SK-N-SH (cell line): ENCODE results near the gene ARSJ. TPM values are rescaled to one million over a fixed set of nuclear protein-coding genes. Genes with fewer than 3 reads are reported as not detected.
"Not testable (repeated sequence)": the region's sequence is repeated elsewhere in the genome, so short reads cannot be mapped to it uniquely, and the experiment has no call there.

Source experiments
- CTCF ChIA-PET: fragments of 300-600, 350-600 bp; formaldehyde crosslinking; extraction: SDS; loops from one replicate; lab custom pipeline; 2021; lab: Yijun Ruan, JAX
- POLR2A ChIA-PET: fragments of 350-600 bp; sonication (Branson Sonifier 250); formaldehyde crosslinking; extraction: SDS; loops from one replicate; lab custom pipeline; 2020; ENCODE audit warnings: antibody characterized with exemption, inconsistent platforms; lab: Yijun Ruan, JAX
- DNase-seq: peaks from one replicate; pipeline ENCODE4 v3.0.0; 2012
- H2AFZ ChIP-seq: fragments of 200-600 bp; sonication (generic); 2 replicates; pipeline ENCODE4 v1.8.1; 2016; ENCODE audit warnings: antibody characterized with exemption, mild to moderate bottlenecking, low read depth
- H3F3A ChIP-seq: fragments of 200-600 bp; sonication (generic); replicated peaks from 2 replicates; pipeline ENCODE3; 2016; ENCODE audit warnings: antibody characterized with exemption, mild to moderate bottlenecking; ENCODE audit not compliant: insufficient read depth
- H3K27ac ChIP-seq, 2 experiments: fragments of 200-500 bp in 1 of 2; fragments of 200-600 bp in 1 of 2; sonication (Bioruptor generic) in 1 of 2; sonication (generic), shearing (Covaris generic) in 1 of 2; 2 replicates each; pipeline versions ENCODE4 v1.5.1 to v1.6.1; 2014 to 2016; ENCODE audit warnings: low read depth in 2 of 2, inconsistent platforms in 1 of 2, low read length in 1 of 2, mild to moderate bottlenecking in 1 of 2, mixed read lengths in 1 of 2
- H3K27me3 ChIP-seq: fragments of 200-600 bp; sonication (generic), shearing (Covaris generic); 2 replicates; pipeline ENCODE4 v1.6.1; 2016; ENCODE audit warnings: mixed run types; ENCODE audit not compliant: insufficient read depth
- H3K36me3 ChIP-seq, 2 experiments: fragments of 200-500 bp in 1 of 2; fragments of 200-600 bp in 1 of 2; sonication (Bioruptor generic) in 1 of 2; sonication (generic) in 1 of 2; replicated peaks in 1 of 2; 2 replicates each; pipeline versions ENCODE3 to v1.5.1; 2014 to 2016; ENCODE audit warnings: low read length in 1 of 2, mild to moderate bottlenecking in 1 of 2; ENCODE audit not compliant: insufficient read depth in 2 of 2, control insufficient read depth in 1 of 2
- H3K4me1 ChIP-seq, 2 experiments: fragments of 200-500 bp in 1 of 2; fragments of 200-600 bp in 1 of 2; sonication (Bioruptor generic) in 1 of 2; sonication (generic), shearing (Covaris generic) in 1 of 2; 2 replicates each; pipeline versions ENCODE4 v1.5.1 to v1.6.1; 2014 to 2016; ENCODE audit warnings: low read depth in 1 of 2, low read length in 1 of 2, mixed run types in 1 of 2; ENCODE audit not compliant: insufficient read depth in 2 of 2, control insufficient read depth in 1 of 2
- H3K4me2 ChIP-seq: fragments of 200-600 bp; sonication (generic), shearing (Covaris generic); 2 replicates; pipeline ENCODE4 v1.6.1; 2017; ENCODE audit warnings: mixed run types
- H3K4me3 ChIP-seq, 2 experiments: fragments of 200-500 bp in 1 of 2; fragments of 200-600 bp in 1 of 2; sonication (Bioruptor generic) in 1 of 2; sonication (generic), shearing (Covaris generic) in 1 of 2; 2 replicates each; pipeline versions ENCODE4 v1.5.1 to v1.8.1; 2014 to 2016; ENCODE audit warnings: low read depth in 2 of 2, inconsistent platforms in 1 of 2, low read length in 1 of 2, mild to moderate bottlenecking in 1 of 2, mixed read lengths in 1 of 2, moderate library complexity in 1 of 2
- H3K79me2 ChIP-seq: fragments of 200-600 bp; sonication (generic); 2 replicates; pipeline ENCODE4 v1.8.1; 2017; ENCODE audit warnings: mild to moderate bottlenecking; ENCODE audit not compliant: insufficient read depth
- H3K9ac ChIP-seq: fragments of 200-600 bp; sonication (generic); 2 replicates; pipeline ENCODE4 v1.6.1; 2017; ENCODE audit warnings: mixed run types
- H3K9me2 ChIP-seq: fragments of 200-600 bp; sonication (generic); 2 replicates; pipeline ENCODE4 v1.6.1; 2017; ENCODE audit warnings: mixed run types
- H3K9me3 ChIP-seq: fragments of 200-600 bp; sonication (generic); 2 replicates; pipeline ENCODE4 v1.6.1; 2017; ENCODE audit warnings: mixed run types, mild to moderate bottlenecking, moderate library complexity
- H4K20me1 ChIP-seq: fragments of 200-600 bp; sonication (generic); 2 replicates; pipeline ENCODE4 v1.6.1; 2017; ENCODE audit warnings: mild to moderate bottlenecking, mixed run types; ENCODE audit not compliant: insufficient read depth
- ELF1 ChIP-seq: IDR thresholded peaks from 2 replicates; pipeline ENCODE4 v1.4.0; 2012
- FOSL2 ChIP-seq: IDR thresholded peaks from 2 replicates; pipeline ENCODE4 v1.4.0; 2012; ENCODE audit warnings: low read depth, mild to moderate bottlenecking, moderate library complexity, borderline replicate concordance
- GABPA ChIP-seq: IDR thresholded peaks from 2 replicates; pipeline ENCODE4 v1.4.0; 2012; ENCODE audit warnings: low read depth, mild to moderate bottlenecking
- NRF1 ChIP-seq: IDR thresholded peaks from 2 replicates; pipeline ENCODE4 v1.6.1; 2012; ENCODE audit warnings: low read depth, mild to moderate bottlenecking, low read length
- POLR2AphosphoS5 ChIP-seq: IDR thresholded peaks from 2 replicates; pipeline ENCODE4 v1.6.1; 2012; ENCODE audit warnings: low read depth, low read length
- RCOR1 ChIP-seq: fragments of 150-350 bp; IDR thresholded peaks from 2 replicates; pipeline ENCODE4 v1.6.1; 2017; ENCODE audit warnings: antibody characterized with exemption, low read length
- RXRA ChIP-seq: IDR thresholded peaks from 2 replicates; pipeline ENCODE4 v1.4.0; 2012; ENCODE audit warnings: low read depth, mild to moderate bottlenecking, borderline replicate concordance
- SIN3A ChIP-seq: IDR thresholded peaks from 2 replicates; pipeline ENCODE4 v1.6.1; 2012; ENCODE audit warnings: low read depth, mild to moderate bottlenecking, low read length, moderate library complexity, borderline replicate concordance
- SMC3 ChIP-seq: IDR thresholded peaks from 2 replicates; pipeline ENCODE4 v1.6.1; 2012; ENCODE audit warnings: low read depth, low read length, improper control_type of control experiment
- TCF12 ChIP-seq: IDR thresholded peaks from 2 replicates; pipeline ENCODE4 v1.4.0; 2012
- WGBS: methylation state at CpG from one replicate; pipeline ENCODE4 v1.1.6; 2017; ENCODE audit warnings: low lambda C conversion rate; 5-methylcytosine and 5-hydroxymethylcytosine counted together
- polyA plus RNA-seq, 3 experiments: library from polyadenylated mRNA; depleted of rRNA; stranded (reverse); fragments of >200 nt; gene quantifications; 2 replicates each; pipeline ENCODE4 v1.2.3, GENCODE V29; 2012
- TF ChIP-seq, protein P1 (sequence below): fragments of 150-350 bp; IDR thresholded peaks from 2 replicates; pipeline ENCODE4 v1.6.1; 2017; ENCODE audit warnings: antibody characterized with exemption, low read length, low read depth, borderline replicate concordance
- TF ChIP-seq, protein P2 (sequence below): IDR thresholded peaks from 2 replicates; pipeline ENCODE4 v1.4.0; 2012; ENCODE audit warnings: low read depth
- TF ChIP-seq, protein P3 (sequence below): IDR thresholded peaks from 2 replicates; pipeline ENCODE4 v1.6.1; 2012; ENCODE audit warnings: mild to moderate bottlenecking, low read depth, low read length, moderate library complexity

ARSJ gene
- polyA plus RNA-seq, 1 of the 3 experiments (the other 2 are of a cell fraction): 30.4 TPM

DNA sequence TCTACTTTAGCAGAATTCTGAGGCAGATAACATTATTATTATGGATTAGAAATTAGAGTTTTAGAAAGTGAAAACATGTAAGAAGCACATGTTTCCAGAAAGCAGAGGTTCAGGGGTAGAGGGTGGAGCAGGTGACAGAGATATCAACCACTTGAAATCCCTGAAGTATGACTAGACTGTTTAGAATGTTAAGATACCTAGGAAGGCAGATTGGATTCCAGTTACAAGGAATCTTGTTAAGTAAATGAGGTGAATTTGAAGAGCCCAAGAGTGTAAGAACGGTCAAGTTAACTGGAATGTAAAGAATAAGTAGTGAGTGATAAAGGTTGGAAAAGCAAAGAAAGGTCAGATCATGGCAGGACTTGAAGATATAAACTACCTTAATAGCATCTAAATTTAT lies 37.6 kb downstream of the ARSJ start:
- H3K9me3 ChIP-seq: no peaks in the 10 kb centered on the region
- POLR2A ChIA-PET: no interaction called here
- no peak overlapping the region for H3K4me2 ChIP-seq
- peaks cover 46% of the 10 kb centered on the region for H3F3A ChIP-seq
- WGBS: 91% methylated on average over 1 of the region's 1 CpG
- CTCF ChIA-PET: no interaction called here
- peaks cover 96% of the 10 kb centered on the region for H3K79me2 ChIP-seq
- no peak overlapping the region for H3K4me3 ChIP-seq
- H3K27ac ChIP-seq: no peak overlapping the region
- H3K4me1 ChIP-seq: peaks cover 0 to 20% of the 10 kb centered on the region in 2 experiments; a peak in 2 of 4 replicates
- no peak for DNase-seq
- no peaks in the 10 kb centered on the region for H3K27me3 ChIP-seq
- H2AFZ ChIP-seq: no peak overlapping the region
- H3K9me2 ChIP-seq: no peaks in the 10 kb centered on the region
- peaks cover 9% of the 10 kb centered on the region for H4K20me1 ChIP-seq
- H3K36me3 ChIP-seq: peaks cover 0 to 33% of the 10 kb centered on the region in 2 experiments
- no peak for TF ChIP-seq ELF1
- H3K9ac ChIP-seq: no peak overlapping the region

DNA sequence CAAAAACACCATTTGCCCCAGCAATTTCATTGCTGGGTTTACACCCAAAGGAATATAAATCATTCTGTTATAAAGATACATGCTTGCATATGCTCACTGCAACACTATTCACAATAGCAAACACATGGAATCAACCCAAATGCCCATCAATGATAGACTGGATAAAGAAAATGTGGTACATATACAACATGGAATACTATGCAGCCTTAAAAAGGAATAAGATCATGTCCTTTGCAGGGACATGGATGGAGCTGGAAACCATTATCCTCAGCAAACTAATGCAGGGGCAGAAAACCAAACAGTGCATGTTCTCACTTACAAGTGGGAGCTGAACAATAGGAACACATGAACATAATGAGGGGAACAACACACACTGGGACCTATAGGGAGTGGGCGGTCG lies 39.3 kb downstream of the ARSJ start:
- H2AFZ ChIP-seq, H3K9me2 ChIP-seq, H3K4me3 ChIP-seq, H3K9me3 ChIP-seq, H3K9ac ChIP-seq, H3K27me3 ChIP-seq, H3K4me2 ChIP-seq, H3K27ac ChIP-seq, DNase-seq, POLR2A ChIA-PET, CTCF ChIA-PET: not testable (repeated sequence)
- H3K36me3 ChIP-seq: peaks cover 2 to 36% of the 10 kb centered on the region in 2 experiments
- WGBS: 95% methylated on average over 2 of the region's 2 CpGs
- H3K79me2 ChIP-seq: peaks cover 98% of the 10 kb centered on the region
- H3F3A ChIP-seq: peaks cover 29% of the 10 kb centered on the region
- H3K4me1 ChIP-seq: peaks cover 0 to 13% of the 10 kb centered on the region in 2 experiments; a peak in 1 of 4 replicates
- H4K20me1 ChIP-seq: peaks cover 21% of the 10 kb centered on the region

DNA sequence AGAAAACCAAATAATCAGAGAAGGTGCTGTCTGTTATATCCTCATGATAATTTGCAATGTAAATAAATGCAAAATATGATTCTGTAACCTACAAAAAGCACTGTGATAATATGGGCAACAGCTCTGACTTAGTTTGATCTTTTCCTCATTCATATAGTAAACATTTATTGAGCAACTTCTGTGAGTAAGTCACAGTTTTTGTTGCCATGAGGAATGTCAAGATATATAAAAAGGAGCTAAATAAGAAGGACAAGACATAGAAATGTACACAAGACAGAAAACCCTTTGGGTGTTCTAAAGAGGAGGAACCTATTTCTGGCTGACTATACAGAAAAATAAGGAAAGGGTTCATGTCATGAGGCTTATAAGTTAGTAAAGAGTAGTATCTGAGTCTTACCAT lies 44.3 kb downstream of the ARSJ start:
- H3K9ac ChIP-seq: no peak overlapping the region
- H3K4me1 ChIP-seq: no peaks in the 10 kb centered on the region
- no peaks in the 10 kb centered on the region for H3K9me3 ChIP-seq
- no peaks in the 10 kb centered on the region for H3K9me2 ChIP-seq
- no peak for DNase-seq
- H3K79me2 ChIP-seq: peaks cover 96% of the 10 kb centered on the region
- H2AFZ ChIP-seq: no peak overlapping the region
- H3K4me2 ChIP-seq: no peak overlapping the region
- no peaks in the 10 kb centered on the region for H3K27me3 ChIP-seq
- no peak overlapping the region for H3K27ac ChIP-seq
- ChIA-PET POLR2A (no interaction called here), CTCF (interaction anchor here (1.8 kb wide), 1 partner anchor 18 kb away, joined by 5 read pairs; no protein-coding TSS in a partner anchor)
- no peak overlapping the region for H3K4me3 ChIP-seq
- peaks cover 4 to 40% of the 10 kb centered on the region in 2 experiments for H3K36me3 ChIP-seq
- peaks cover 6% of the 10 kb centered on the region for H3F3A ChIP-seq
- TF ChIP-seq TCF12 (no peak), RXRA (no peak), ELF1 (no peak), NRF1 (no peak), RCOR1 (no peak), GABPA (no peak), POLR2AphosphoS5 (no peak), SIN3A (no peak), FOSL2 (no peak), SMC3 (no peak)
- TF ChIP-seq, protein P1, sequence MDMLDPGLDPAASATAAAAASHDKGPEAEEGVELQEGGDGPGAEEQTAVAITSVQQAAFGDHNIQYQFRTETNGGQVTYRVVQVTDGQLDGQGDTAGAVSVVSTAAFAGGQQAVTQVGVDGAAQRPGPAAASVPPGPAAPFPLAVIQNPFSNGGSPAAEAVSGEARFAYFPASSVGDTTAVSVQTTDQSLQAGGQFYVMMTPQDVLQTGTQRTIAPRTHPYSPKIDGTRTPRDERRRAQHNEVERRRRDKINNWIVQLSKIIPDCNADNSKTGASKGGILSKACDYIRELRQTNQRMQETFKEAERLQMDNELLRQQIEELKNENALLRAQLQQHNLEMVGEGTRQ: no peak
- TF ChIP-seq, protein P2, sequence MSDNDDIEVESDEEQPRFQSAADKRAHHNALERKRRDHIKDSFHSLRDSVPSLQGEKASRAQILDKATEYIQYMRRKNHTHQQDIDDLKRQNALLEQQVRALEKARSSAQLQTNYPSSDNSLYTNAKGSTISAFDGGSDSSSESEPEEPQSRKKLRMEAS: no peak
- TF ChIP-seq, protein P3, sequence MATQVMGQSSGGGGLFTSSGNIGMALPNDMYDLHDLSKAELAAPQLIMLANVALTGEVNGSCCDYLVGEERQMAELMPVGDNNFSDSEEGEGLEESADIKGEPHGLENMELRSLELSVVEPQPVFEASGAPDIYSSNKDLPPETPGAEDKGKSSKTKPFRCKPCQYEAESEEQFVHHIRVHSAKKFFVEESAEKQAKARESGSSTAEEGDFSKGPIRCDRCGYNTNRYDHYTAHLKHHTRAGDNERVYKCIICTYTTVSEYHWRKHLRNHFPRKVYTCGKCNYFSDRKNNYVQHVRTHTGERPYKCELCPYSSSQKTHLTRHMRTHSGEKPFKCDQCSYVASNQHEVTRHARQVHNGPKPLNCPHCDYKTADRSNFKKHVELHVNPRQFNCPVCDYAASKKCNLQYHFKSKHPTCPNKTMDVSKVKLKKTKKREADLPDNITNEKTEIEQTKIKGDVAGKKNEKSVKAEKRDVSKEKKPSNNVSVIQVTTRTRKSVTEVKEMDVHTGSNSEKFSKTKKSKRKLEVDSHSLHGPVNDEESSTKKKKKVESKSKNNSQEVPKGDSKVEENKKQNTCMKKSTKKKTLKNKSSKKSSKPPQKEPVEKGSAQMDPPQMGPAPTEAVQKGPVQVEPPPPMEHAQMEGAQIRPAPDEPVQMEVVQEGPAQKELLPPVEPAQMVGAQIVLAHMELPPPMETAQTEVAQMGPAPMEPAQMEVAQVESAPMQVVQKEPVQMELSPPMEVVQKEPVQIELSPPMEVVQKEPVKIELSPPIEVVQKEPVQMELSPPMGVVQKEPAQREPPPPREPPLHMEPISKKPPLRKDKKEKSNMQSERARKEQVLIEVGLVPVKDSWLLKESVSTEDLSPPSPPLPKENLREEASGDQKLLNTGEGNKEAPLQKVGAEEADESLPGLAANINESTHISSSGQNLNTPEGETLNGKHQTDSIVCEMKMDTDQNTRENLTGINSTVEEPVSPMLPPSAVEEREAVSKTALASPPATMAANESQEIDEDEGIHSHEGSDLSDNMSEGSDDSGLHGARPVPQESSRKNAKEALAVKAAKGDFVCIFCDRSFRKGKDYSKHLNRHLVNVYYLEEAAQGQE: no peak
- peaks cover 54% of the 10 kb centered on the region for H4K20me1 ChIP-seq

DNA sequence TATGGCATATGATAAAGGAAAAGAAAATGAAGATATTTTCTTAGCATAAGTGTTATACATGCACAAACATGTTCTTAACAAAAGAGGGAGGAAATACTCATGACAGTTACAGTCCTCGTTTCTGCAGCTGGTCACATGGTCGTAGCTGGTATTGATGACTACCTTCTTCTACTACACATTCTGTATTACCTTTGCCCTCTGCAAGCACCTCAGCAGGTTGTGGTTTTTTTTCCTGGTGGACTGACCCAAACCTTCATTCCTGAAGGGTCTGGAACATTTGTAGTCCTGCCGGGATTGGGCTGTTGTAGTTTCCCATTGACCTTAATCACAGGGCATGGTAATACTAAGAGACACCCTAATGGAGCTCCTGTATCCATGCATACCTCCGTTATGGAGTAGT lies 54.7 kb downstream of the ARSJ start:
- H3K79me2 ChIP-seq: peaks cover 94% of the 10 kb centered on the region
- H3K9ac ChIP-seq, H3K4me2 ChIP-seq, H3K27ac ChIP-seq, H3K9me2 ChIP-seq, POLR2A ChIA-PET, H2AFZ ChIP-seq, DNase-seq, H3K9me3 ChIP-seq, H3K4me3 ChIP-seq, CTCF ChIA-PET, H3K27me3 ChIP-seq: not testable (repeated sequence)
- H3K4me1 ChIP-seq: peaks cover 0 to 24% of the 10 kb centered on the region in 2 experiments; a peak in 3 of 4 replicates
- peaks cover 30% of the 10 kb centered on the region for H3F3A ChIP-seq
- peaks cover 38% of the 10 kb centered on the region for H4K20me1 ChIP-seq
- 89% methylated on average over 4 of the region's 4 CpGs for WGBS
- H3K36me3 ChIP-seq: peaks cover 0 to 23% of the 10 kb centered on the region in 2 experiments
